Type B pancreatic cell (in vitro differentiated cells): ENCODE data around the gene ARHGEF28. TPM values are rescaled to one million over a fixed set of nuclear protein-coding genes. Genes with fewer than 3 reads are reported as not detected.

Experiments used
- DNase-seq: peaks from one replicate; pipeline ENCODE4 v3.0.0; 2021; ENCODE audit warnings: mixed read lengths; ENCODE audit not compliant: unreplicated experiment; ENCODE audit errors: extremely low spot score
- H3K27ac Mint-ChIP-seq: 2 replicates; pipeline ENCODE4 v1.8.0; 2021; ENCODE audit warnings: mild to moderate bottlenecking, mixed read lengths
- H3K27me3 Mint-ChIP-seq: 2 replicates; pipeline ENCODE4 v1.8.0; 2021; ENCODE audit warnings: mixed read lengths
- H3K36me3 Mint-ChIP-seq: 2 replicates; pipeline ENCODE4 v1.8.0; 2021; ENCODE audit warnings: mixed read lengths
- H3K4me1 Mint-ChIP-seq: one replicate; pipeline ENCODE4 v1.8.0; 2021; ENCODE audit warnings: mixed read lengths; ENCODE audit not compliant: unreplicated experiment
- H3K4me3 Mint-ChIP-seq: 2 replicates; pipeline ENCODE4 v1.8.0; 2021; ENCODE audit warnings: mild to moderate bottlenecking, mixed read lengths
- H3K9me3 Mint-ChIP-seq: 2 replicates; pipeline ENCODE4 v1.8.0; 2021; ENCODE audit warnings: mixed read lengths
- total RNA-seq: library from RNA; stranded (reverse); gene quantifications from 2 replicates; pipeline ENCODE4 v1.2.1, GENCODE V29; 2021; ENCODE audit warnings: low replicate concordance
- TF ChIP-seq, protein P1 (sequence below): fragments of 200-600 bp; sonication (generic); conservative IDR thresholded peaks from 2 replicates; pipeline ENCODE4 v1.5.0; 2021; ENCODE audit warnings: antibody characterized with exemption, mild to moderate bottlenecking

ARHGEF28 gene
- total RNA-seq, 1 donor from 2014 or later: 24.9 TPM

DNA sequence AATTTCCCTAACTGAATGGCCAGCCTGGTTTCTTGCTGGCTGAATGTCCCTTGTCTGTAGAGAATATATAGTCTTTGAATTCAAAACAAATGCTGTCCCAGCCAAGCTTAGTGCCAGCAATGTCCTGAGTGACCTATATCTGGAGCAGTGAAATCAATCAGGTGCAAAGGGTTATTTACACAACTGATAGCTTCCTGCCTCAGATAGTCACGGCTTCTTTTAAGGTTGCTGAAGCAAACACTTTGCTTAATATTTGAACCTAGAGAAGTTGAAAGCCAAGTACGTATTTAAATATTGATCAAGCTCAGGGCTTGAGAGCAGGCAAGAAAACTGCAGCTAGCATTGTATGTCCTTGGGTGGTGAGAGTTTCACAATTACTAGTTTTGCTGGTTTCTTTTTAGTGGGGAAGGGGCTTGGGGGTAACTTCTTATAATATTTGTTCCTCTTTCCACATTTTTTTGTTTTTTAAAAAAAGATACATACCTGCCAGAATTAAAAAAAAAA, 2.0 kb upstream of the ARHGEF28 start:
- Mint-ChIP-seq H3K27ac (peak overlapping the region; percentile 40), H3K4me1 (peaks cover 19% of the 10 kb centered on the region), H3K9me3 (no peaks in the 10 kb centered on the region), H3K4me3 (peak overlapping the region; percentile 59), H3K36me3 (no peaks in the 10 kb centered on the region), H3K27me3 (peaks cover 25% of the 10 kb centered on the region)
- TF ChIP-seq, protein P1, sequence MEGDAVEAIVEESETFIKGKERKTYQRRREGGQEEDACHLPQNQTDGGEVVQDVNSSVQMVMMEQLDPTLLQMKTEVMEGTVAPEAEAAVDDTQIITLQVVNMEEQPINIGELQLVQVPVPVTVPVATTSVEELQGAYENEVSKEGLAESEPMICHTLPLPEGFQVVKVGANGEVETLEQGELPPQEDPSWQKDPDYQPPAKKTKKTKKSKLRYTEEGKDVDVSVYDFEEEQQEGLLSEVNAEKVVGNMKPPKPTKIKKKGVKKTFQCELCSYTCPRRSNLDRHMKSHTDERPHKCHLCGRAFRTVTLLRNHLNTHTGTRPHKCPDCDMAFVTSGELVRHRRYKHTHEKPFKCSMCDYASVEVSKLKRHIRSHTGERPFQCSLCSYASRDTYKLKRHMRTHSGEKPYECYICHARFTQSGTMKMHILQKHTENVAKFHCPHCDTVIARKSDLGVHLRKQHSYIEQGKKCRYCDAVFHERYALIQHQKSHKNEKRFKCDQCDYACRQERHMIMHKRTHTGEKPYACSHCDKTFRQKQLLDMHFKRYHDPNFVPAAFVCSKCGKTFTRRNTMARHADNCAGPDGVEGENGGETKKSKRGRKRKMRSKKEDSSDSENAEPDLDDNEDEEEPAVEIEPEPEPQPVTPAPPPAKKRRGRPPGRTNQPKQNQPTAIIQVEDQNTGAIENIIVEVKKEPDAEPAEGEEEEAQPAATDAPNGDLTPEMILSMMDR: no peak
- no peak for DNase-seq

DNA sequence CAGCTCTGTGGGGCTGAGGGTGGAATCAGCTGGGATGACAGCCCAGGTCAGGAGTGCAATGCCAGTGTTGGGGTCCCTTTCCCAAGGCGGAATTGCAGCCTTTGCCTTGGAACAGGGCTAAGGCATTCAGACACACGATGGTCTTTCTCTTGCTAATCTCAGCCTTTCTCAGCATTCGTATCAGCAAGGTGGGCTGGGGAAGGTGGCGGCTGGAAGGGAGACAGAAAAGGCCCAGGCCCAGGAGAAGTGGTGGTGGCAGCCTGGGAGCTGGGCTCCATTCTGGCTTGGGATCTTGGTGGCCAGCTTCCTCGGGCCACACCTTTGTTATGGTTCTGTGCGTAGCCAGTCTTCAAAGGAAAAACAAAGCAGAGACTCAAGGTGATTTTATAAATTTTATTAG, 1.1 kb upstream of the ARHGEF28 start:
- peaks cover 28% of the 10 kb centered on the region for H3K27me3 Mint-ChIP-seq

DNA sequence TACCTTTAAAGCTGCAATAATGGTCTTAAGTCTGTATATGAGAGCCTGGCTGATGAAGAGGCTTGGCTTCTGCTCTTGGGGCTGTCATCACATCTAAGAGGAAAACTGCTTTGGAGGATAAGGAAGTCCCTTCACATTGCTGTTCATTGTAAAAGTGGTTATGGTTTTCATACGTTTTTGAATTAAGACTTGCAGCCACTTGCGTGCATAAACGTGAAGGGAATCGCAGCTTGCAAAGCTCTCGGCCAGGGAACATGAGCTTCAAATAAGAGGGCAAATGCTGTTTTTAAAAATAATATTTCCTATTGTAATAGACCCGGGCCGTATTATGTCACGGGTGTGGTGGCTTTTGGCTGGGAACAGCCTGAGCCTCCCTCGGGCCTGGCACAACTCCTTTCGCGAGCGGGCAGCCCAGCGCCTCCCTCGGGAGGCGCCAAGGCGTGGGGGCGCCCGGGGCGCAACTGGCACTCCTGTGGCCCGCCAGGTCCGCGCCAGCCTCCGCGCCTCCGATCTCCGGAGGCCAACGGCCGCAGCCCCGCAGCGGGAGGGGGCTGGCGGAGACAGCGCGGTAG, 538 bp upstream of the ARHGEF28 start:
- H3K27ac Mint-ChIP-seq: peak overlapping the region; percentile 87

More for the DNA sequence above, 1.1 kb upstream of the ARHGEF28 start:
- peak overlapping the region; percentile 89 for H3K4me3 Mint-ChIP-seq
- TF ChIP-seq, protein P1: no peak
- H3K9me3 Mint-ChIP-seq: no peaks in the 10 kb centered on the region
- peaks cover 19% of the 10 kb centered on the region for H3K4me1 Mint-ChIP-seq
- no peak for DNase-seq
- H3K36me3 Mint-ChIP-seq: no peaks in the 10 kb centered on the region
- H3K27ac Mint-ChIP-seq: peak overlapping the region; percentile 87

DNA sequence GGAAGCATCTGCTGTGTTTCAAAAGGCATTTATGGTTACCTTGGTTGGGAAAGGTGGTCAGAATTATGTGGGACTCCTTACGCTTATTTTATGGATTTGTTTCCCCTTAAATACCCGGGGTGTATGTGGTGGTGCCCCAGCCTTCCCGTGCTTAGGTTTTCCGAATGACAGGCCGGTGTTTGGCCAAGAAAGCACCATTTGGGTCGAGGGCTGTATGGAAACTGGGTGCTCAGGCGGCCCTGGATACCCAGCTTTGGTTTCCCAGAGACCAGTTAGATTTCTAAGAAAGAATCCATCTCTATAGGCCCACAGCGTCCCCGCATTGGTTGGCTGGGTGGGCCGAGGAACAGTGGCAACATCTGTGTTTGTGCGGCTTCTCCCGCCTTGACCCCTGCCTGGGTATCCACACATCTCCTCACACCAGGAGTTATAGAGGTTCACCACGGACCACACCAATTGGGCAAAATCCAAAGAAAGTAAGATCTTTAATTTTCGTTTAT, 868 bp downstream of the ARHGEF28 start:
- H3K9me3 Mint-ChIP-seq: no peaks in the 10 kb centered on the region
- peaks cover 11% of the 10 kb centered on the region for H3K4me1 Mint-ChIP-seq
- H3K27me3 Mint-ChIP-seq: peaks cover 39% of the 10 kb centered on the region
- DNase-seq: no peak
- peak overlapping the region; percentile 3 for H3K27ac Mint-ChIP-seq
- TF ChIP-seq, protein P1: no peak
- peak overlapping the region; percentile 82 for H3K4me3 Mint-ChIP-seq
- no peaks in the 10 kb centered on the region for H3K36me3 Mint-ChIP-seq

More for the DNA sequence above, 538 bp upstream of the ARHGEF28 start:
- TF ChIP-seq, protein P1: no peak
- Mint-ChIP-seq H3K4me3 (peak overlapping the region; percentile 89), H3K4me1 (peaks cover 13% of the 10 kb centered on the region), H3K36me3 (no peaks in the 10 kb centered on the region), H3K27me3 (peaks cover 29% of the 10 kb centered on the region), H3K9me3 (no peaks in the 10 kb centered on the region)
- no peak for DNase-seq

DNA sequence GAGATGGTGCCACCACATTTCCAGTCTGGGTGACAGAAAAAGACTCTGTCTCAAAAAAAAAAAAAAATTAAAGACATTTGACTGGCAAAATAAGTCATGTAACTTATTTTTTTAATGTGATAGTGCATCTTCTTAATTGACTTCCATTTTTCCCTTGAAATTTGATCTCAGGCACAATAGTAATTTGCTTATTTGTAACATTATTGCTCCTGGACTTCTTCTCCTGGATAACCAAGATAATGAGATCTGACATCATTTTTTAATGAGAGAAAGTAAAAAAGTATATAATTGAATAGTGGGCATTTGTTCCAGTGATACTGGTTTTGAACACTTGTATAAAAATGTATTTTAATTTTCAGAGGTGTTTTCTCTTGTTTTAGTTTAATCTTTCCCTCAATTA, 3.5 kb downstream of the ARHGEF28 start:
- Mint-ChIP-seq H3K27ac (no peak overlapping the region), H3K4me3 (no peak overlapping the region), H3K36me3 (no peaks in the 10 kb centered on the region), H3K27me3 (peaks cover 37% of the 10 kb centered on the region), H3K4me1 (peaks cover 3% of the 10 kb centered on the region), H3K9me3 (no peaks in the 10 kb centered on the region)
- TF ChIP-seq, protein P1: no peak
- DNase-seq: no peak
